Suprapubic skin (tissue), 4 donors: ENCODE results near the gene SLC4A11.

ENCODE experiments used
- CTCF ChIP-seq, 2 donors: fragments of 200-600 bp in 1 of 2; fragments of 450-650 bp in 1 of 2; sonication (generic) in 1 of 2; IDR thresholded peaks; one replicate each; pipeline ENCODE4 v1.5.1; 2016 to 2019; ENCODE audit warnings: antibody characterized with exemption in 2 of 2, mild to moderate bottlenecking in 1 of 2, moderate library complexity in 1 of 2
- EP300 ChIP-seq: sonication (generic); formaldehyde crosslinking; IDR thresholded peaks from one replicate; pipeline ENCODE4 v1.6.1; 2017; ENCODE audit warnings: antibody characterized with exemption
- POLR2A ChIP-seq, 2 donors: fragments of 450-650 bp; IDR thresholded peaks; one replicate each; pipeline ENCODE4 v1.6.1; 2017; ENCODE audit warnings: antibody characterized with exemption in 2 of 2, mild to moderate bottlenecking in 2 of 2, moderate library complexity in 2 of 2
- POLR2AphosphoS5 ChIP-seq, 3 donors: sonication (generic); formaldehyde crosslinking; IDR thresholded peaks; one replicate each; pipeline ENCODE4 v1.6.1; 2017; ENCODE audit warnings: antibody characterized with exemption in 3 of 3

DNA sequence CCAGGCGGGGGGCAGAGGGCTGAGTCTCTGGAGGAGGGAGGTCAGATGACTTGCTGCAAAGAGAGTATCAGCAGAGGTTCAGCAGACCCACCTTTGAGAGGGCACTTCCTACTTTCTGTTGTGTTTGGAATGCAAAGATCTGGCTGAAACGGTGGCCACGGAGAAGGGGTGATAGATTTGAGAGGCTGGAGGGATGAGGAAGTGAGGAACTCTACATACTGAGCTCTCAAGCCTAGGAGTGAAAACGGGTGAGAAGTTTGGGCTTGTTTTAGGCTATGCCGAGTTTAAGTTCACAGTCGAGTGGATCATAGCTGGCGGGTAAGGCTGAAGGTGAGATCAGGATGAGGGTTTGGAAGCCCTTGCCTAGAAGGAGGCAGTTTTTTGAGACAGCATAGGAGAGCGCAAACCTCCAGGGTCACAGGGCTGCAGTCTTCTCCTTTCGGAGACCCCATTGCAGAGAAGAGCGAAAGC is 30.2 kb downstream of the SLC4A11 start:
- TF ChIP-seq CTCF (IDR thresholded peaks at IDR 0.05) (no peak), EP300 (peak; percentile 28), POLR2A (IDR thresholded peaks at IDR 0.05) (no peak), POLR2AphosphoS5 (IDR thresholded peaks at IDR 0.05) (no peak)
